Measurements from ENCODE around the gene PPT1.

The PPT1 gene

DNA sequence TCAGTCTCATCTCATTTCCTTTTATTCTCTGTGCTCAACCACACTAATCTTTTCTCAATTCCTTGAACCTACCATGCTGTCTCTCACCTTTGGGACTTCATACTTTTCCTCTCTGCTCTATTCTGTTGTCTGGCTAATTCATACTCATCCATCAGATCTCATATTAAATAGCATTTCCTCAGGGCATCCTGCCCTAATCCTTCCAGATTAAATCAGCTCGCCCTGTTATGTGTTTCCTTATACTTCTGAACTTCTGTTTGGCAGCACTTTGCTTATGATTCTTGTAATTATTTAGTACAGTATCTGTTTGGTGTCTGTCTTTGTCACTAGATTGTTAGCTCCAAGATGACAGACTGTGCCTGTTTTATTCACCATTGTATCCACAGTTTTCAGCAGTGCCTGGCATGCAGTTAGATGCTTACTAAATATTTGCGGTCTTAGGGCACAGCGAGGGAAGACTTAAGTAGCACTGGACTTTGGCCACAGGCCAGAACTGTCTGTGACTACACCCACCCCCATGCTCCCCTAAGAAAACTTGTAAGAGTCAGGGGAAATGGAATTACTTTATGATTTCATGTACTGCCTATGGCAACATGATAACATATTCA, 66.4 kb downstream of the PPT1 start:
- DNase-seq (ENCODE audit: low read depth in 2 of 2), result no peak

DNA sequence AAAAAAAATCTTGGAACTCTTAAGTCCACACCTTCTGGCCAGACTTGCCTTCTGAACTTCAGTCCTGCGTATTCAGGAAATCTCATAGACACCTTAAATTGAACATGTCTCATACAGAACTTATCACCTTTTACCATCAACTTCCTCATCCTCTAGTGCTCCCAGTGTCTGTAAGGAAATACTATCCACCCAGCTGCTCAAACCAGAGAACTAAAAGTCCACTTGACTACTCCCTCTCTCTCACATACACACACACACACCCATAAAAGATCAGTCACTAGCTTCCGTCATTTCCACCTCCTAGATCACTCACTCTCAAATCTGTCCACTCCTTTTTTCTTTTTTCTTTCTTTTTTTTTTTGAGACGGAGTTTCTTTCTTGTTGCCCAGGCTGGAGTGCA, 67.4 kb downstream of the PPT1 start:
- no peak for DNase-seq (ENCODE audit: low read depth in 2 of 2)

DNA sequence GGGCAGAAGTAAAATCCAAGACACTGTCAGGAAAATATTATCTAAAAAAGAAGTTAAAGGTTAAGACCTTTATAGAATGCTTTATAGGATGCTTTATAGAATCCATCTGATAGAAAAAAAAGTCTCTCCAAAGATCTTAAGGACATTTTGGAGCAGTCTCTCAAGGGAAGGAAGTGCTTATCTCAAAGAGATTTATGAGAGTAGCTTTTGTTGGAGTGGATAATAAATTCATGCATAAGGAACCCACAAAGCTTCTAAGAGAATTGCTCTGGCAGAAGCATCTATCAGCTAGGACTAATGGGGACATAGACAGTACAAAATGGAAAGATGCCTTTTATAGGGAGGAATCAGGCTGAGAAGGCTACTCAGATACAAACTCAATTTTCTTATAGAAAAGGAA, 69.4 kb downstream of the PPT1 start:
- no peak for DNase-seq (ENCODE audit: low read depth in 2 of 2)

DNA sequence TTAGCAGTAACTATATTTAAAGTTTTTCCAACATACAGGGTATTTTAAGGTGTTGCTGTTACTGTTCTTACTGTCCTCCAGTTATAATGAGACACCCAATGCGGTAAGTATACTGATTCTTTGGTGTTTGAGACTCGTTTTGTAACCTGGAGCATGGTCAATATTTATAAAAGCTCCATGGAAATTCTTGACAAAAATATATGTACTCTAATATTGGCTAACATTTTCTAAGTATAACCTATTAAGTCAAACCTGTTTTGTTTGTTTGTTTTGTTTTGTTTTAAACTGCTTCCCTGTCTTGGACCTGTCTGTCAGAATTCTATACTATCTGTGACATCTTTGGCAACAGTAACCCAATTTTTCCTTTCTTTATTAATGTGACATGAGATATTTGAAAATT, 72.4 kb downstream of the PPT1 start:
- DNase-seq (ENCODE audit: low read depth in 2 of 2), result no peak

DNA sequence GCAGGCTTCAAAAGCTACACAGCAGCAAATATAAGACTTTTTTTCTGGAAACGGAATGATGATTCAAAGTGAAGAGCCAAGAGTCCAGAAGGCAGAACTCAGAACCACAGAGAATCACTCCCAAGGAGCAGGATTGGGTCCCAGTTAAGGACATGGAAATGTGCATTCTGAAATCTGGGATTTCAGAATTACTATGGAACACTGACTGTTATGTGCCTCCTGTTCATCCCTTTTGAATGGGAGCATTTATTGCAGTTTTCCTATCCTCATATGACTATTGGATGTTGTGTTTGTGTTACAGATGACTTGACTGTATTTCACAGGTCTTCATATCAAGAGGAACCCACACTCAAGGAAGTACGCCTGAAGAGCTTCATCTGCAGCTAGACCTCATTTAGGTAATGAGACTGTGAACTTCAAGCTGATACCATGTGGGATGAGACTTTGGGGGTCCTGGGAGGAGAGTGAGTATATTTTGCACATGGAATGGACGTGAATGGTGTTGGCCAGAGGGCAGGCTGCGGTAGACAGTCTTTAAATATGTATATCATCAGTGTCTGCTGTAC, 73.6 kb downstream of the PPT1 start:
- no peak for DNase-seq (ENCODE audit: low read depth in 2 of 2)

All from stimulated activated CD4-positive, alpha-beta T cell treated with anti-CD3 and anti-CD28 coated beads, Interleukin-1b, Interleukin-23, amount 100 ng/mL, for 1 hour (primary cell).